Testis (tissue), 2 donors: ENCODE measurements around the gene TBC1D3E.
"Not testable (repeated sequence)": the region's sequence is repeated elsewhere in the genome, so short reads cannot be mapped to it uniquely, and the experiment has no call there.

Experiments used
- CTCF ChIP-seq, 3 experiments: fragments of 450-650 bp in 2 of 3; fragments of 200-600 bp in 1 of 3; sonication (generic) in 1 of 3; IDR thresholded peaks; one replicate each; pipeline ENCODE4 v1.5.1; 2016 to 2019; ENCODE audit warnings: antibody characterized with exemption in 3 of 3, mild to moderate bottlenecking in 2 of 3, moderate library complexity in 1 of 3
- POLR2A ChIP-seq: fragments of 450-650 bp; IDR thresholded peaks from one replicate; pipeline ENCODE4 v1.6.1; 2017; ENCODE audit warnings: antibody characterized with exemption, mild to moderate bottlenecking, moderate library complexity

GRCh38 chr17:38088120-38088519, 39.6 kb upstream of the TBC1D3E start:
- not testable (repeated sequence) for TF ChIP-seq CTCF (IDR thresholded peaks at IDR 0.05); POLR2A
